Measurements from ENCODE around the gene NTN1. TPM values are rescaled to one million over a fixed set of nuclear protein-coding genes. Genes with fewer than 3 reads are reported as not detected.

Gene NTN1
- total RNA-seq, 4 donors from 2014 or later, result 15.9 to 31.0 (median 25.0) TPM

DNA sequence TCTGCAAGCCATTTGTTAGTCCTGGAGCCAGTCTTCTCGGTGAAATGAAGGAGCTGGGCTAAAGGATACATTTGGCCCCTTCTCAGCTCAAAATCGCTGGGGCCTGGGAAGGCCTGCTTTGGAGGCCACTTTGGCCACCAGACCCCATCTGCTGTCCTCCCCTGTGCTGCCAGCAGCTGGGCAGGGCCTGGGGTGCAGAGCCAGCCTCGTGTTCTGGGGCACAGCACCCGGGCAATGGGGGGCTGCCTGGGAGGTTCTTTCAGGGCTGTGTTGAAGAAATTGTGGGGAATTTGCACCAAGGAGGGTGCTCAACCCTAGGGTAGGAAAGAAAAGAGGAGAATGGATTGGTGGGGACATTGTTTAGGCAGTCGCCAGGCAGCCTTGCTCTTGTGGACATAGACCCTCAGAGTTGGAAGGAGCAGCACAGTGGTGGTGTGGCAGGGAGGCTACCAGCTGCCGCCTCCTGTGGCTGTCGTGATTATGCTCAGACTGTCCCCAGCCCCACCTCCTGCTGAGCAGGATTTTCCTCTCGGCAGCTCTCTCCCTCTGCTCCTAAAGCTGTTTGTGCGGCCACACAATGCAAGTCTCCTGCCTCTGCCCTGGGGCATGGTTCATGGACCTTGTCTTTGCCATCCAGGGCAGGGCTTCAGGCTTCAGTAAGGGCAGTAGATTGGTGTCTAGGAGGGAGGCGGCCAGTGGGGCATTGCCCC is 174.8 kb downstream of the NTN1 start:
- TF ChIP-seq POLR2A (IDR thresholded peaks at IDR 0.05), result no peak
- TF ChIP-seq EP300 (IDR thresholded peaks at IDR 0.05), result no peak
- no peak for TF ChIP-seq CTCF (IDR thresholded peaks at IDR 0.05)
- Histone ChIP-seq H3K27me3 (no peaks in the 10 kb centered on the region), H3K4me1 (peaks cover 0 to 5% (median 0%) of the 10 kb centered on the region in 4 donors), H3K36me3 (no peaks in the 10 kb centered on the region), H3K4me3 (no peak overlapping the region), H3K9me3 (no peaks in the 10 kb centered on the region), H3K27ac (no peak overlapping the region)
- no peak for DNase-seq (ENCODE audit: low spot score in 2 of 2)
- 58 to 77% methylated on average over 10 of the region's 10 CpGs for WGBS, 2 donors

- no peak for TF ChIP-seq CTCF (IDR thresholded peaks at IDR 0.05)
- no peak for TF ChIP-seq EP300 (IDR thresholded peaks at IDR 0.05)
- no peak for TF ChIP-seq POLR2A (IDR thresholded peaks at IDR 0.05)
- H3K27ac ChIP-seq, result no peak overlapping the region
- no peaks in the 10 kb centered on the region for H3K36me3 ChIP-seq
- H3K4me1 ChIP-seq, result no peaks in the 10 kb centered on the region
- 89% methylated on average over 16 of the region's 16 CpGs for WGBS, 2 donors
- DNase-seq (ENCODE audit: low spot score in 2 of 2), result no peak
- H3K9me3 ChIP-seq, result no peaks in the 10 kb centered on the region
- no peaks in the 10 kb centered on the region for H3K27me3 ChIP-seq
- H3K4me3 ChIP-seq, result no peak overlapping the region
Observed at GRCh38 chr17:9199571-9200551, 178.6 kb downstream of the NTN1 start.

- Histone ChIP-seq H3K4me3 (no peak overlapping the region), H3K9me3 (no peaks in the 10 kb centered on the region), H3K27ac (no peak overlapping the region), H3K4me1 (peaks cover 0 to 5% (median 2%) of the 10 kb centered on the region in 4 donors), H3K36me3 (no peaks in the 10 kb centered on the region), H3K27me3 (no peaks in the 10 kb centered on the region)
- 83 to 85% methylated on average over 5 of the region's 5 CpGs for WGBS, 2 donors
- TF ChIP-seq EP300 (IDR thresholded peaks at IDR 0.05) (no peak), CTCF (IDR thresholded peaks at IDR 0.05) (no peak), POLR2A (IDR thresholded peaks at IDR 0.05) (no peak)
- no peak for DNase-seq (ENCODE audit: low spot score in 2 of 2)
Observed at GRCh38 chr17:9200699-9201359, 179.5 kb downstream of the NTN1 start.

DNA sequence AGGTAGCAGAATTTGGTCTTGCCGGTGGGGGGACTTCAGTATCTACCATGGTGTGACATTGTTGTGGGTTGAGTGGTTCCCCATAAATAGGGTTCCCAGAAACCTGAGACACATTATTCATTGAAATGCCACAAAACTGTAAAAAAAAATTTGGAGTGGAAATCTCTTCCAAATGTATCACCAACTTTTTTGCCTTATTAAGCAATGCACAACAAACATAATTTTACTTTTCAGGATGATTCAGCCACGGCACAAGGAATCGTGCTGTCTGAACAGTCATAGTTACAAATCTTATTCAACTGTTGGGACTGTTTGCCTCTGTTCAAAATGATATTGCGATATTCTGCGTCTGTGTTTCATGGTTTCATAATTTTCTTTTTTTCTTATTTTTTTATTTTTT is 181.2 kb downstream of the NTN1 start:
- TF ChIP-seq CTCF (IDR thresholded peaks at IDR 0.05), result no peak
- no peak for TF ChIP-seq POLR2A (IDR thresholded peaks at IDR 0.05)
- no peak for TF ChIP-seq EP300 (IDR thresholded peaks at IDR 0.05)
- Histone ChIP-seq H3K27me3 (no peaks in the 10 kb centered on the region), H3K27ac (no peak overlapping the region), H3K9me3 (no peaks in the 10 kb centered on the region), H3K36me3 (no peaks in the 10 kb centered on the region), H3K4me1 (peaks cover 0 to 13% (median 11%) of the 10 kb centered on the region in 4 donors), H3K4me3 (no peak overlapping the region)
- 90 to 91% methylated on average over 5 of the region's 5 CpGs for WGBS, 2 donors
- no peak for DNase-seq (ENCODE audit: low spot score in 2 of 2)
